GM18870 (cell line): ENCODE measurements around the gene EPG5.
"Not testable (repeated sequence)": the region's sequence is repeated elsewhere in the genome, so short reads cannot be mapped to it uniquely, and the experiment has no call there.

ENCODE experiments used
- ATAC-seq: cut with Tn5 transposase; IDR thresholded peaks from one replicate; pipeline ENCODE4 v1.9.1; 2021; ENCODE audit warnings: moderate library complexity; ENCODE audit not compliant: unreplicated experiment

Gene EPG5

GRCh38 chr18:45839414-45840395 lies 127.4 kb downstream of the EPG5 start:
- no peak for ATAC-seq

- ATAC-seq, result no peak
These were observed 128.6 kb downstream of the EPG5 start for GRCh38 chr18:45838302-45839070.

- ATAC-seq, result no peak
These were observed 129.7 kb downstream of the EPG5 start for GRCh38 chr18:45837283-45838070.

GRCh38 chr18:45836242-45837205 lies 130.6 kb downstream of the EPG5 start:
- ATAC-seq, result no peak

GRCh38 chr18:45835057-45835636 lies 132.0 kb downstream of the EPG5 start:
- no peak for ATAC-seq

- ATAC-seq, result no peak
These were observed 132.8 kb downstream of the EPG5 start for GRCh38 chr18:45834306-45834705.

- ATAC-seq, result no peak
These were observed 133.3 kb downstream of the EPG5 start for GRCh38 chr18:45833846-45834245.

GRCh38 chr18:45830917-45831316 lies 136.2 kb downstream of the EPG5 start:
- ATAC-seq, result no peak

GRCh38 chr18:45829855-45830254 lies 137.3 kb downstream of the EPG5 start:
- no peak for ATAC-seq

- ATAC-seq, result no peak
These were observed 138.0 kb downstream of the EPG5 start for GRCh38 chr18:45828917-45829811.

- not testable (repeated sequence) for ATAC-seq
These were observed 140.4 kb downstream of the EPG5 start for GRCh38 chr18:45826716-45827115.

- no peak for ATAC-seq
These were observed 141.0 kb downstream of the EPG5 start for GRCh38 chr18:45826084-45826483.

- ATAC-seq, result no peak
These were observed 141.7 kb downstream of the EPG5 start, which contains the start of gene SIGLEC15 for GRCh38 chr18:45825258-45826044. TSS of gene SIGLEC15 (plus strand) at chr18:45825675. CDS start at chr18:45825729, 54 bp downstream.

GRCh38 chr18:45821711-45822110 lies 145.4 kb downstream of the EPG5 start:
- no peak for ATAC-seq

GRCh38 chr18:45821026-45821425 lies 146.1 kb downstream of the EPG5 start:
- ATAC-seq, result no peak

- ATAC-seq, result no peak
These were observed 146.9 kb downstream of the EPG5 start for GRCh38 chr18:45820106-45820745.

- ATAC-seq, result not testable (repeated sequence)
These were observed 148.4 kb downstream of the EPG5 start for GRCh38 chr18:45818765-45819164.
